ENCODE results near the gene UBE2G1.

DNA sequence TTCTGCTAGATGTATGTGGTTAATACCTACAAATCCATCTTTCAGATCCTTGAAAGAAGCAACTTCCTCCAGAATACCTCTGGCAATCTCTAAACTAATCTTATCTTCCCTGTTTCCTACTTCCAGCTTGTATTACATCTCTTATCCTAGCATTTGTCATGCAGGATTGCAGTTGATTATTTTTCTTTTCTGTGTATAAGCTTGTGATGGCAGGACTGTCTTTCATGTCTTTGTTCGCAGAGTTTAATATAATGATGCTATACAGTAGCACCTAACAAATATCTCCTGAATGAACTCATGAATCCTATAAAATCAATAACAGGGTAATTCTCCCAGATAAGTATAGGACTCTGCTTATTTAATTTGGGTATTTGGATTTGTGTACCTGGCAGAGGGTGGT is 12.2 kb upstream of the UBE2G1 start:
- no peak for TF ChIP-seq TAF1 (IDR thresholded peaks at IDR 0.05; ENCODE audit: borderline replicate concordance, low read depth, low read length)
- no peak for TF ChIP-seq POLR2A (IDR thresholded peaks at IDR 0.05; ENCODE audit: low read depth, low read length)
- TF ChIP-seq POLR2AphosphoS5 (IDR thresholded peaks at IDR 0.05; ENCODE audit: low read depth, low read length): no peak

Data from GM12892 (cell line).